Effector memory CD8-positive, alpha-beta T cell (primary cell): ENCODE results near the gene ZNF506.
A peak's percentile ranks its signal among the peaks of the same experiment; 100 is the strongest.
"Not testable (repeated sequence)": the region's sequence is repeated elsewhere in the genome, so short reads cannot be mapped to it uniquely, and the experiment has no call there.

Experiments used
- ATAC-seq: fragments of 150-1000 bp; cut with Tn5 transposase; replicated peaks from 2 replicates; pipeline ENCODE4 v1.10.0; 2021; ENCODE audit warnings: mild to moderate bottlenecking, moderate library complexity
- DNase-seq, 3 experiments: peaks; one replicate each; pipeline ENCODE4 v3.0.0; 2021
- H3K27ac Mint-ChIP-seq, 2 donors: one replicate each; pipeline ENCODE4 v1.8.0; 2022; ENCODE audit warnings: mild to moderate bottlenecking in 2 of 2, mixed read lengths in 2 of 2, moderate library complexity in 2 of 2
- H3K27me3 Mint-ChIP-seq, 2 donors: one replicate each; pipeline ENCODE4 v1.8.0; 2022; ENCODE audit warnings: mixed read lengths in 2 of 2
- H3K36me3 Mint-ChIP-seq: one replicate; pipeline ENCODE4 v1.8.0; 2022; ENCODE audit warnings: mild to moderate bottlenecking, moderate library complexity, mixed read lengths; ENCODE audit not compliant: insufficient read depth
- H3K4me1 Mint-ChIP-seq, 2 donors: one replicate each; pipeline ENCODE4 v1.8.0; 2022; ENCODE audit warnings: low read depth in 2 of 2, mixed read lengths in 2 of 2
- H3K4me3 Mint-ChIP-seq, 2 donors: one replicate each; pipeline ENCODE4 v1.8.0; 2022; ENCODE audit warnings: mild to moderate bottlenecking in 2 of 2, mixed read lengths in 2 of 2, moderate library complexity in 2 of 2
- H3K9me3 Mint-ChIP-seq, 2 donors: one replicate each; pipeline ENCODE4 v1.8.0; 2022; ENCODE audit warnings: mixed read lengths in 2 of 2

ZNF506 gene

DNA sequence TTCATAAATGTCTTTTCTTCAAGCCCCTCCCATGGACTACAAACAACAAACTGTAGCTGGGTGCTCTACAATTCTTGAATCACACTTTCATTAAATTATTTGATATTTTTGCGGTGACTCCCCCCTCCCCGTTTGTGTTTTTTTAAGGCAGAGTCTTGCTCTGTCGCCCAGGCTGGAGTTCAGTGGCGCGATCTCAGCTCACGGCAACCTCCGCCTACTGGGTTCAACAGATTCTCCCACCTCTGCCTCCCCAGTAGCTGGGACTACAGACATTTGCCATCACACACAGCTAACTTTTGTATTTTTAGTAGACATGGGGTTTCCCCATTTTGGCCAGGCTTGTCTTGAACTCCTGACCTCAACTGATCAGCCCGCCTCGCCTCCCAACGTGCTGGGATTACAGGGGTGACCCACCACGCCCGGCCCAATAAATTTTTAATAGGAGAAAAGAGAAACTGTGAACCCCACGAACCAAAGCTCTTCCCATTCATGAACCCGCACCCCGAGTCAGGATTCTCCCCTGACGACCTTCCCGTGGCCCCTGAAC, 703 bp downstream of the ZNF506 start:
- ATAC-seq (peak; percentile 14), DNase-seq (peak in 2 of 3 experiments; percentile 12 to 27)
- Mint-ChIP-seq H3K4me3 (peak overlapping the region; percentile 99 to 100), H3K27me3 (no peaks in the 10 kb centered on the region), H3K4me1 (peaks cover 16 to 30% of the 10 kb centered on the region in 2 donors), H3K9me3 (no peaks in the 10 kb centered on the region), H3K27ac (peak overlapping the region; percentile 100), H3K36me3 (peaks cover 39% of the 10 kb centered on the region)

DNA sequence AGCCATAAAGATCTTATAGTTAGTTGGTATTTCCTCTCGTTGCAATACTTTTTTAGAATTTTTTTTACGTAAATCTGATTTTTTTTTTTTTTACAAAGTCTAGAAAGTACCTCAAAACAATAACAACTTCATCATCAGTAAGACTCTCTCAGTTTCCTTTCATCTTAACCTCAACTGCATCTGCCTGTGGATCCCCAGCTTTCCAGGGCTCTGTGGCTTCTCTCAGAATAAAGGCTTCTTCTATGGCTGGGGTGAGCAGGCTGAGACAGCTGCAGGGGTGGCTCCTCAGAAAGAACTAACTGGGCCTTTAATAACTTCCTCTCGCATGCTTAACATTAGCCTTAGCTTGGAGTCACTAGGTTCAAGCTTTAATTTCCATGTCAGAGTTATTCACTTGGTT, 4.2 kb downstream of the ZNF506 start:
- Mint-ChIP-seq H3K4me1 (peaks cover 35 to 52% of the 10 kb centered on the region in 2 donors), H3K27ac (peak overlapping the region; percentile 32 to 59), H3K27me3 (no peaks in the 10 kb centered on the region), H3K36me3 (peaks cover 46% of the 10 kb centered on the region), H3K4me3 (peak overlapping the region; percentile 17 to 43), H3K9me3 (no peaks in the 10 kb centered on the region)
- ATAC-seq (no peak), DNase-seq (no peak)

DNA sequence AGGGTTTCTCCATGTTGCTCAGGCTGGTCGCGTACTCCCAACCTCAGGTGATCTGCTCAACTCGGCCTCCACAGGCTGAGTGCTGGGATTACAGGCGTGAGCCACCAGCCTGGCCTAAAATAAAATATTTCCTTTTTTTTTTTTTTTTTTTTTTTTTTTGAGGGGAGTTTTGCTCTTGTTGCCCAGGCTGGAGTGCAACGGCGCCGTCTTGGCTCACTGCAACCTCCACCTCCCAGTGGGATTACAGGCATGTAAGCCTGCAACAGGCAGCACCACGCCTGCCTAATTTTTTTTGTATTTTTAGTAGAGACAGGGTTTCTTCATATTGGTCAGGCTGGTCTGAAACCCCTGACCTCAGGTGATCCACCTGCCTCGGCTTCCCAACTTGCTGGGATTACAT, 4.9 kb downstream of the ZNF506 start:
- Mint-ChIP-seq H3K27ac (peak overlapping the region; percentile 32 to 81), H3K4me3 (peak overlapping the region; percentile 17 to 43), H3K4me1 (peaks cover 37 to 59% of the 10 kb centered on the region in 2 donors), H3K36me3 (peaks cover 45% of the 10 kb centered on the region), H3K27me3 (no peaks in the 10 kb centered on the region), H3K9me3 (no peaks in the 10 kb centered on the region)
- ATAC-seq, result no peak
- DNase-seq, result no peak

DNA sequence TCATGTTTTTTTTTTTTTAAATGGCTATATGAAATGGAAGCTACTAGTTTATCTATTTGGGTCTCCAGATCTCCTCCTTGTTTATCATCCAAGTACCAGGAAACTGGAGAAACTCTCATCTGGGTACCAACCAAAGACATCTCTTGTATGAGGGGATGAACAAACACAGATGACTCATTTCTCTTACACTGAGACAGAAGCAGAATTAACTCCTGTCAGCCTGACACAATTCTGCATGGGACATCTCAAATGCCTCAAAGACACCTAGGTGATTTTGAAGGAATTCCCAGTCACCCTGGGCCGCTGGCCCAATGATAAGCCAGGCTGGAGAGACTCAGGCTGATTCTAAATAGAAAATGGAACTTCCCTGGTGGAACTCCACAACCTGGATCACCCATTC, 9.6 kb downstream of the ZNF506 start:
- DNase-seq, ATAC-seq, H3K9me3 Mint-ChIP-seq, H3K27me3 Mint-ChIP-seq: not testable (repeated sequence)
- Mint-ChIP-seq H3K27ac (peak overlapping the region in 1 of 2 donors; percentile 51), H3K4me1 (peaks cover 25 to 59% of the 10 kb centered on the region in 2 donors), H3K4me3 (peak overlapping the region in 1 of 2 donors; percentile 25), H3K36me3 (peaks cover 25% of the 10 kb centered on the region)

DNA sequence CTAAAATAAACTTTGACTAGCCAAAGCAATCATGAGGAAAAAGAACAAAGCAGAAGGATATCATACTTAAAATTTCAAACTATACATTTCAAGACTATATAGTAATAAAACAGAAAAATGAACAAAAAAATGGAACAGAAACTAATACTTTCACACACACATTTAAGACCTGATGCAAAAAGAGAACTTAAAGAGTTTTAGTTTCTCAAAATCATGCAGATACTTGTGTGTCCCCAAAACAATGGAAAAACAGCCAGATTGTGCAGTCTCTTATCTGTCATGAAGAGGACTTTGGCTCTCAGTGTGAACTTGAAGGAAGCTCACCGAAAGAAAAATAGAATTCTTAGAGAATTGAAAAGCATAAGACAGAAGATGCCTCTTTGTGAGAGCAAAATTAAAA, 16.1 kb downstream of the ZNF506 start:
- H3K4me3 Mint-ChIP-seq, result no peak overlapping the region
- peaks cover 44% of the 10 kb centered on the region for H3K36me3 Mint-ChIP-seq
- DNase-seq (no peak), ATAC-seq (no peak)
- H3K4me1 Mint-ChIP-seq, result peaks cover 9 to 30% of the 10 kb centered on the region in 2 donors
- no peaks in the 10 kb centered on the region for H3K9me3 Mint-ChIP-seq
- no peaks in the 10 kb centered on the region for H3K27me3 Mint-ChIP-seq
- peak overlapping the region; percentile 44 to 46 for H3K27ac Mint-ChIP-seq

DNA sequence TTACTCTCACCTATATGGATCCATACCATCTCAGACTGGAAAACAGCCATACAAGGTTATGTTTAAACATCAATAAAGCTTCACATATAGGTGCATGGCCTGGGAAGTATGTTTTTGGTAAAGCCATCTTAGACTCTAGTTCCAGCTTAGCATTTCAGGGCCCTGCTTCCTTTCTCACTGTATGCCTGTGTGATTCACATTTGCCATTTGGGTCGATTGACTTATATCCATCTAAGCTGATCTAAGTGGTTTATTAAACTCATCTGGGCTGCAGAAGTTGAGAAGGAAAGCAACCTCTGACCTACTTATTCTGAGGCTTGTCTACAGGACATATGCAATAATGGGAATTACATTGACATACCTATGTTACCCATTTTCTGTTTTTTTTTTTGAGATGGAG, 33.5 kb downstream of the ZNF506 start:
- no peaks in the 10 kb centered on the region for H3K9me3 Mint-ChIP-seq
- DNase-seq (no peak), ATAC-seq (no peak)
- H3K27ac Mint-ChIP-seq, result peak overlapping the region in 1 of 2 donors; percentile 13
- peaks cover 48% of the 10 kb centered on the region for H3K36me3 Mint-ChIP-seq
- H3K27me3 Mint-ChIP-seq, result no peaks in the 10 kb centered on the region
- H3K4me3 Mint-ChIP-seq, result no peak overlapping the region
- H3K4me1 Mint-ChIP-seq, result peaks cover 16 to 24% of the 10 kb centered on the region in 2 donors

DNA sequence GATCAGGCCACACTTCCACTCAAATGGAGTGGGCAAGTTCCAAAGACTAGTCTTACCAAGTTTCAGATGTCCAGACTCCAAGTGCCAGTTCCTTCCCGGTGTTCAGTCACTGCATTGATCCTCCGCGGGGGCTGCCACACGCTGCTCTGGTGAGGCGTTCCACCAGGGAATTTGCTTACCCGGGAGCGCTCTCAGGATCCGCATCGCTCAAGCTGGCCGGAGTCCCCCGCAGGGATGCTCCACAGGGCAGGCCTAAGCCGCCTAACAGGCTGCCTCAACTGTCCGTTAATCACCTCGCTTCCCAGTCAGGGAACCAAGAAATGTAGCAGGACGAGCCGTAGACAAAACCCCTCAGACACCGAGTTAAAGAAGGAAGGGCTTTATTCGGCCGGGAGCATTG, 36.1 kb downstream of the ZNF506 start:
- not testable (repeated sequence) for H3K27me3 Mint-ChIP-seq, H3K9me3 Mint-ChIP-seq, H3K4me3 Mint-ChIP-seq, DNase-seq, ATAC-seq
- H3K36me3 Mint-ChIP-seq, result peaks cover 28% of the 10 kb centered on the region
- H3K4me1 Mint-ChIP-seq, result peaks cover 26 to 44% of the 10 kb centered on the region in 2 donors
- peak overlapping the region in 1 of 2 donors; percentile 6 for H3K27ac Mint-ChIP-seq

DNA sequence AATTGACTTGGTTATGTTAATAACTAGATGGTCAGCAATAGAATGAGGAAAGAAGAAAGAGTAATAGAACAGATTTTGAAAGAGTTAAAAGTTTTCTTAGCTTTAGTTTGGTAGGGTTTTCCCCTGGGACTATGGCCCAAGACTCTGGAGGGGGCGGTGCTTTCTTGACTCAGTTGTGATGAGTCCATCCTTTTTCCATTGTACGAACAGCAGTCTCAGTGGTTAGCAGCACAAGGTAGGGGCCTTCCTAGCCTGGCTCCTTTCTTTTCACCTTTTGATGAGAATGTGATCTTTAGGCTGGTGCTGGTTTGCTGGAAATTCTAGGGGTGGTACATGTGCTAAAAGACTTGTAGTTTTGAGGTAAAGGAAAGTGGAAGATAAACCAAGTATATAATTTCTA, 38.8 kb downstream of the ZNF506 start:
- Mint-ChIP-seq H3K4me3 (no peak overlapping the region), H3K4me1 (peaks cover 33 to 58% of the 10 kb centered on the region in 2 donors), H3K27ac (no peak overlapping the region), H3K27me3 (no peaks in the 10 kb centered on the region), H3K9me3 (no peaks in the 10 kb centered on the region), H3K36me3 (peaks cover 6% of the 10 kb centered on the region)
- DNase-seq (no peak), ATAC-seq (no peak)

DNA sequence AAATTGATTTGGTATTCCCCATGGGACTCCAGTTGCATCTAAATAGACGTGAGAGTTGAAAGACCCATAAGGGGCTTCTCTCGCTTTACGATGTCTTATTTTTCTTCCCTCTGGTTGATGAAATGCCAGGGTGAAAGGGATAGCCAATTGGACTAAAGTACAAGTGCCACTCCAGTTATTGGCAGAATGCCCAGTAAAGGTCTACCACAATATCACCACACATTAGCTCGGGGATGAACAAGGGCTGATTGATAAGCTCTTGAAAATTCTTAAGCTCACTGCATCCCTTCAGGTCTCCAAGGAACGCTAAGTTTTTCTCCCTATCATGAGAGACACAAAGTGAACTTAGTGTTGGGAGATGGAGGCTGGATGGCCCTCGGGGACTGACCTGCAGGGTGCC, 39.8 kb downstream of the ZNF506 start:
- not testable (repeated sequence) for H3K36me3 Mint-ChIP-seq, H3K9me3 Mint-ChIP-seq, H3K27me3 Mint-ChIP-seq, H3K27ac Mint-ChIP-seq, H3K4me3 Mint-ChIP-seq, ATAC-seq, DNase-seq
- H3K4me1 Mint-ChIP-seq, result peaks cover 35 to 62% of the 10 kb centered on the region in 2 donors

DNA sequence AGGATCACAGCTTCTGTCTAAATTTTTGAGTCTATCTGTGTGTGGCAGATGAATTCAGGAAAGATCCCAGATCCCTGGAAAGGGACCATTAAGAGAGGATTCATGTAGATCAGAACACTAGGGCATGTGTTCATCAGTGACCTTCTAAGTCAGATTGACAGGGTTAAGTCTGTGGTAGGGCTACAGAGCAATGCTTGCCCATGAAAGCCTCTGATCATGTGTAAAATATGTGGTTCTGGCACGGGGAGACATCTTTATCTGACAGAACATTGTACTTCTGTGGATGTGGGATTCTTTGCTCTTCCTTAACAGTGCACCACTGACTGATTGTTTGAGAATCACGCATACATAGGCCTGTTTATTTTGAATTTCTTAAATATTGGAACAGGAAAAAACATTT, 42.9 kb downstream of the ZNF506 start:
- H3K27me3 Mint-ChIP-seq, result no peaks in the 10 kb centered on the region
- H3K4me1 Mint-ChIP-seq, result peaks cover 36 to 59% of the 10 kb centered on the region in 2 donors
- no peak for ATAC-seq
- H3K9me3 Mint-ChIP-seq, result no peaks in the 10 kb centered on the region
- DNase-seq, result no peak
- H3K36me3 Mint-ChIP-seq, result peaks cover 9% of the 10 kb centered on the region
- no peak overlapping the region for H3K27ac Mint-ChIP-seq
- peak overlapping the region; percentile 97 to 98 for H3K4me3 Mint-ChIP-seq

DNA sequence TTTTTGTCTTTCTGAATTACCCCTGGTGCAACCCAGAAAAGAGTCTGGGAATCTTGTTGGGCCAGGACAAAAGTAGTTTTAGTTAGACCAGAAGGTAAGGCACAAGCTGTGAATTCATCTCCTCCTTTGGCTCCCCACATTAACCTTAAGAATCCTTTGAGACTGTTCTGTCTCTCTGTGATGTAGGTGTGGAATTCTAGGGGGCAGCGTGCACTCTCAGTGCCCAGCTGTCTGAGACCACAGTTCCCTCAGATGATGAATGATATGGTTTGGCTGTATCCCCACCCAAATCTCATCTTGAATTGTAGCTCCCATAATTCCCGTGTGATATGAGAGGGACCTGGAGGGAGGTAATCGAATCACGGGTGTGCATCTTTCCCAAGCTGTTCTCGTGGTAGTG, 43.9 kb downstream of the ZNF506 start:
- ATAC-seq, result no peak
- DNase-seq, result no peak
- Mint-ChIP-seq H3K9me3 (no peaks in the 10 kb centered on the region), H3K27ac (peak overlapping the region; percentile 24 to 96), H3K36me3 (peaks cover 9% of the 10 kb centered on the region), H3K27me3 (no peaks in the 10 kb centered on the region), H3K4me3 (peak overlapping the region; percentile 97 to 98), H3K4me1 (peaks cover 36 to 55% of the 10 kb centered on the region in 2 donors)

DNA sequence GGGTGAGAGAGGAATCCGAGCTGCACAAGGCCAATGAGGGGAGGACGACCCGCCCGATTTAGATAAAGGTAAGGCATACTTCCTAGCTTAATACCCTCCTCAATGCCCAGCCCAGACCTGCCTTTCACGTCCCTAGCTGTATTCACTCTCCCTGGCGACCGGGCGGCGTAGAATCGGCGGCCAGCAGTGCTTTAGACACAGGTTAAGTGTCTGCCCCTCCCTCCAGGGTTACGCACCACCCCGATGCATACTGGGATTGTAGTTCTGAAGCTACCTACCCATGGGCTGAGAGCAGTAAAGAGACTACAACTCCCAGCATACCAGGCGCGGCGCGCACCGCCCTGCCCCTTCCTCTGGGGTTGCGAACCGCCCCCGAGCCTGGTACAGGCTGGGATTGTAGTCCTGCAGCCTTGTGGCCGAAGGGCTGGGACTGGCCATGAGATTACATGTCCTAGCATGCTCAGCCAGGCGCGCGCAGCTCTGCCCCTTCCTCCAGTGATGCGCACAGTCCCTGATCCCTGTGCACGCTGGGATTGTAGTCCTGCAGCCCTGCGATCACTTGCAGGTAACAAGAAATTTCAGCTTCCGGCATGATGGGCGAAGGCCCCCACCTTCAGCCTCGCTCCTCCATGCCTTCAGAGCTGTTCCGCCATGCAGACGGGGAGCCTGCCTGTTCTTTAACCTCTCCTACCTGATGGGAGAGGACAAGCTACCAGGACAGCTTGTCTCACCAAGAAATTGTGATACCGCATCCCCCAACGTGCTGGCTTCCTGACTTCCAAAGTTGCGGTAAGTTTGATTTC, 45.1 kb downstream of the ZNF506 start:
- peak; percentile 99 for ATAC-seq
- peak overlapping the region; percentile 97 to 98 for H3K4me3 Mint-ChIP-seq
- peaks cover 26 to 44% of the 10 kb centered on the region in 2 donors for H3K4me1 Mint-ChIP-seq
- no peaks in the 10 kb centered on the region for H3K9me3 Mint-ChIP-seq
- DNase-seq, result peak; percentile 86 to 90 (median 89)
- H3K27me3 Mint-ChIP-seq, result no peaks in the 10 kb centered on the region
- peaks cover 9% of the 10 kb centered on the region for H3K36me3 Mint-ChIP-seq
- peak overlapping the region; percentile 93 to 96 for H3K27ac Mint-ChIP-seq

DNA sequence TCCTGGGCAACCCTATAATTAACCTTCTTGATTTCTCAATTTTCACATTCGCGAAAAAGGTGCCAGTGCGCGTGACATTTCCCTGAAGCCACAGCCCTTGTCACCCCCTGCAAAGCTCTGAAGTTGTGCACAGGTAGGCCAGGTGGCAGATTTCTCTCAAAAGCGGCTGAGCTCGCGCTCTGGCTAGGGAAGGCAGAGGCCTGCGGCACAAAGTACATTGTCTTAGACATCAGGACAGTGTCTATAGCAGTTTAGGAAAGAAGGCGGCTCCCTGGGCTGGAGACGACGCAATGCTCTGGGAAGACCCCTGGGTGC, 45.7 kb downstream of the ZNF506 start:
- peaks cover 26 to 39% of the 10 kb centered on the region in 2 donors for H3K4me1 Mint-ChIP-seq
- H3K4me3 Mint-ChIP-seq, result peak overlapping the region; percentile 97 to 98
- H3K9me3 Mint-ChIP-seq, result no peaks in the 10 kb centered on the region
- peak overlapping the region; percentile 93 to 96 for H3K27ac Mint-ChIP-seq
- no peak for DNase-seq
- ATAC-seq, result peak; percentile 17
- H3K36me3 Mint-ChIP-seq, result peaks cover 9% of the 10 kb centered on the region
- H3K27me3 Mint-ChIP-seq, result no peaks in the 10 kb centered on the region
